Endothelial cell of umbilical vein (primary cell): ENCODE measurements around the gene TKFC. TPM values are rescaled to one million over a fixed set of nuclear protein-coding genes. Genes with fewer than 3 reads are reported as not detected.

Experiments used
- BruUV-seq: library from RNA; stranded (reverse); fragments of 400-500 nt; replicated peaks from 2 replicates; lab custom pipeline; 2021; lab: Mats Ljungman, UMichigan
- CTCF ChIA-PET: fragments of 300-600, 350-600 bp; sonication (Branson Sonifier 250); formaldehyde crosslinking; loops from one replicate; lab custom pipeline; 2021; ENCODE audit warnings: antibody characterized with exemption, inconsistent platforms; lab: Charles Lee
- POLR2A ChIA-PET: fragments of 300-600, 350-600 bp; sonication (Branson Sonifier 250); formaldehyde crosslinking; loops from one replicate; lab custom pipeline; 2021; ENCODE audit warnings: antibody characterized with exemption, inconsistent platforms; lab: Charles Lee
- DNase-seq: peaks from one replicate; pipeline ENCODE4 v3.0.0-alpha.2; 2011; ENCODE audit warnings: low read depth, low spot score
- FAIRE-seq: peaks from 2 replicates; lab custom pipeline; 2011; peaks lifted over from hg19 to GRCh38; lab: Jason Lieb, UNC
- H2AFZ ChIP-seq: 2 replicates; pipeline ENCODE4 v1.6.0; 2012; ENCODE audit warnings: low read depth, low read length, control low read depth, inconsistent platforms
- H3K27ac ChIP-seq: 2 replicates; pipeline ENCODE4 v1.5.1; 2011; ENCODE audit warnings: low read depth, mild to moderate bottlenecking, control low read depth, low read length, moderate library complexity; ENCODE audit not compliant: insufficient read depth
- H3K27me3 ChIP-seq, 2 experiments: 2 replicates each; pipeline versions ENCODE4 v1.6.0 to v1.6.1; 2011; ENCODE audit warnings: low read length in 2 of 2, mixed read lengths in 1 of 2; ENCODE audit not compliant: control insufficient read depth in 2 of 2, insufficient read depth in 2 of 2
- H3K36me3 ChIP-seq, 2 experiments: 2 replicates in 1 of 2; 3 replicates in 1 of 2; pipeline ENCODE4 v1.5.1; 2011; ENCODE audit warnings: low read length in 2 of 2, mild to moderate bottlenecking in 1 of 2, moderate library complexity in 1 of 2; ENCODE audit not compliant: control insufficient read depth in 2 of 2, insufficient read depth in 2 of 2; ENCODE audit errors: extremely low read depth in 1 of 2
- H3K4me1 ChIP-seq: 3 replicates; pipeline ENCODE4 v1.5.1; 2011; ENCODE audit warnings: mild to moderate bottlenecking, low read length; ENCODE audit not compliant: control insufficient read depth, insufficient read depth; ENCODE audit errors: extremely low read depth
- H3K4me2 ChIP-seq: 2 replicates; pipeline ENCODE4 v1.6.1; 2011; ENCODE audit warnings: low read length, control low read depth, mixed read lengths; ENCODE audit not compliant: insufficient read depth
- H3K4me3 ChIP-seq, 3 experiments: fragments of 200-600 bp in 1 of 3; sonication (generic), shearing (Covaris generic) in 1 of 3; replicated peaks in 1 of 3; 2 replicates each; pipeline ENCODE4 v1.5.1; 2011 to 2016; ENCODE audit warnings: control low read depth in 3 of 3, low read length in 3 of 3, mild to moderate bottlenecking in 2 of 3, inconsistent platforms in 1 of 3, low read depth in 1 of 3, moderate library complexity in 1 of 3; ENCODE audit not compliant: insufficient read depth in 1 of 3
- H3K79me2 ChIP-seq: 2 replicates; pipeline ENCODE4 v1.6.0; 2012; ENCODE audit warnings: low read length, inconsistent platforms; ENCODE audit not compliant: control insufficient read depth, insufficient read depth
- H3K9ac ChIP-seq: replicated peaks from 2 replicates; pipeline ENCODE3; 2011; ENCODE audit warnings: low read length, control low read depth; ENCODE audit not compliant: insufficient read depth; ENCODE audit errors: extremely low read depth
- H3K9me1 ChIP-seq: replicated peaks from 3 replicates; pipeline ENCODE4 v1.6.0; 2011; ENCODE audit warnings: mild to moderate bottlenecking, low read length; ENCODE audit not compliant: control insufficient read depth, insufficient read depth; ENCODE audit errors: extremely low read depth
- H3K9me3 ChIP-seq: replicated peaks from 2 replicates; pipeline ENCODE4 v1.5.1; 2012; ENCODE audit warnings: low read length, inconsistent platforms; ENCODE audit not compliant: control insufficient read depth, insufficient read depth
- H4K20me1 ChIP-seq: replicated peaks from 2 replicates; pipeline ENCODE3; 2011; ENCODE audit warnings: mild to moderate bottlenecking, low read length; ENCODE audit not compliant: control insufficient read depth, insufficient read depth; ENCODE audit errors: extremely low read depth
- CTCF ChIP-seq, 2 donors: IDR thresholded peaks; 1 replicate in 1 of 2; 2 replicates in 1 of 2; pipeline ENCODE4 v1.5.1; 2011; ENCODE audit warnings: low read length in 2 of 2, mild to moderate bottlenecking in 2 of 2, moderate library complexity in 2 of 2, control low read depth in 1 of 2, inconsistent platforms in 1 of 2, low read depth in 1 of 2; ENCODE audit not compliant: insufficient read depth in 1 of 2; ENCODE audit errors: extremely low read depth in 1 of 2
- EZH2 ChIP-seq: IDR thresholded peaks from 2 replicates; pipeline ENCODE4 v1.6.1; 2012; ENCODE audit warnings: borderline replicate concordance, low read depth, mild to moderate bottlenecking, moderate library complexity, low read length, inconsistent platforms; ENCODE audit not compliant: severe bottlenecking
- FOS ChIP-seq: IDR thresholded peaks from 2 replicates; pipeline ENCODE4 v1.6.1; 2011; ENCODE audit warnings: mild to moderate bottlenecking, low read length, moderate library complexity, borderline replicate concordance; ENCODE audit not compliant: insufficient read depth
- GATA2 ChIP-seq: IDR thresholded peaks from 2 replicates; pipeline ENCODE4 v1.7.0; 2011; ENCODE audit warnings: low read depth, mild to moderate bottlenecking, moderate library complexity, mixed read lengths, low read length; ENCODE audit not compliant: insufficient read length, insufficient read depth
- JUN ChIP-seq: IDR thresholded peaks from 2 replicates; pipeline ENCODE4 v1.6.1; 2011; ENCODE audit warnings: borderline replicate concordance, low read depth; ENCODE audit not compliant: insufficient read length, insufficient read depth
- MAX ChIP-seq: IDR thresholded peaks from 2 replicates; pipeline ENCODE4 v1.6.1; 2011; ENCODE audit not compliant: insufficient read depth, insufficient read length
- MYC ChIP-seq: IDR thresholded peaks from one replicate; pipeline ENCODE4 v1.6.1; 2011; ENCODE audit warnings: mild to moderate bottlenecking, low read depth, low read length
- POLR2A ChIP-seq: IDR thresholded peaks from 2 replicates; pipeline ENCODE4 v1.6.1; 2012; ENCODE audit warnings: low read depth, mild to moderate bottlenecking, control low read depth, low read length
- POLR2AphosphoS5 ChIP-seq: IDR thresholded peaks from 2 replicates; pipeline ENCODE4 v1.6.1; 2012; ENCODE audit warnings: low read depth, mild to moderate bottlenecking, control low read depth, low read length, moderate library complexity; ENCODE audit not compliant: insufficient read depth
- dilution Hi-C: fragments of 300-500 bp; cut with MboI; formaldehyde crosslinking; loops from one replicate; pipeline ENCODE4 v1.15.0; 2019; ENCODE audit warnings: low sequenced_read_pairs; ENCODE audit not compliant: extremely low pct_ligation_motif_present
- intact Hi-C: fragments of 100-400 bp; cut with micrococcal nuclease; formaldehyde crosslinking; loops from one replicate; pipeline ENCODE4 v1.10.0; 2022
- polyA plus RNA-seq, 4 experiments: library from polyadenylated mRNA; depleted of rRNA in 3 of 4; stranded (reverse) in 3 of 4; unstranded in 1 of 4; fragments of >200 nt; gene quantifications; 2 replicates each; pipeline versions ENCODE4 v1.2.1 to v1.2.3, GENCODE V29; 2011 to 2012; ENCODE audit warnings: missing spikeins in 1 of 4
- total RNA-seq: library from RNA; stranded (reverse); gene quantifications from 2 replicates; pipeline ENCODE4 v1.2.3, GENCODE V29; 2021

Gene TKFC
- total and polyA plus RNA-seq, 2 donors (not counting 3 experiments of a cell fraction or from before 2014, with no cell fraction given) = 30.8 to 31.7 TPM

GRCh38 chr11:61333550-61334433 lies 764 bp downstream of the TKFC start:
- Histone ChIP-seq H3K79me2 (peaks cover 41% of the 10 kb centered on the region), H3K4me2 (peak overlapping the region; percentile 39), H4K20me1 (no peaks in the 10 kb centered on the region), H3K9me3 (no peaks in the 10 kb centered on the region), H3K27me3 (no peaks in the 10 kb centered on the region), H3K9ac (peak overlapping the region; percentile 90), H3K27ac (peak overlapping the region; percentile 40), H3K9me1 (no peaks in the 10 kb centered on the region), H3K36me3 (peaks cover 0 to 5% of the 10 kb centered on the region in 2 experiments), H3K4me3 (peak overlapping the region; percentile 35 to 85 (median 76)), H3K4me1 (peaks cover 10% of the 10 kb centered on the region), H2AFZ (peak overlapping the region; percentile 41)
- intact Hi-C loops (loop anchor here (1.0 to 10.0 kb wide), 4 partner anchors 17 to 79 kb away; partner anchors contain the start of genes TMEM138 and VWCE), dilution Hi-C loops (no loop called here)
- FAIRE-seq (peak; percentile 12), DNase-seq (no peak)
- TF ChIP-seq POLR2AphosphoS5 = no peak
- no peak for TF ChIP-seq CTCF (IDR thresholded peaks at IDR 0.05; ENCODE audit: extremely low read depth in 1 of 2, insufficient read depth in 1 of 2, low read depth in 1 of 2, low read length in 2 of 2)
- TF ChIP-seq JUN = no peak
- TF ChIP-seq EZH2 = no peak
- TF ChIP-seq MYC = no peak
- TF ChIP-seq POLR2A = no peak
- no peak for TF ChIP-seq GATA2
- no peak for TF ChIP-seq FOS
- no peak for TF ChIP-seq MAX
- POLR2A ChIA-PET = interaction anchor here (0.7 to 2.6 kb wide), 2 partner anchors 28 to 1508 kb away, joined by 3 to 8 read pairs; partner anchors contain the start of genes CYB561A3 and TMEM138
- TSS peak; percentile 85 for BruUV-seq
- CTCF ChIA-PET = interaction anchor here (1.0 to 8.0 kb wide), 5 partner anchors 14 to 101 kb away, joined by 3 to 345 read pairs (median 8); partner anchors contain the start of gene TMEM216
